ENCODE measurements around the gene SBNO2. TPM values are rescaled to one million over a fixed set of nuclear protein-coding genes. Genes with fewer than 3 reads are reported as not detected.
A peak's percentile ranks its signal among the peaks of the same experiment; 100 is the strongest.

SBNO2 gene
- total RNA-seq, 2 donors from 2014 or later, result 65.5 to 77.1 TPM

DNA sequence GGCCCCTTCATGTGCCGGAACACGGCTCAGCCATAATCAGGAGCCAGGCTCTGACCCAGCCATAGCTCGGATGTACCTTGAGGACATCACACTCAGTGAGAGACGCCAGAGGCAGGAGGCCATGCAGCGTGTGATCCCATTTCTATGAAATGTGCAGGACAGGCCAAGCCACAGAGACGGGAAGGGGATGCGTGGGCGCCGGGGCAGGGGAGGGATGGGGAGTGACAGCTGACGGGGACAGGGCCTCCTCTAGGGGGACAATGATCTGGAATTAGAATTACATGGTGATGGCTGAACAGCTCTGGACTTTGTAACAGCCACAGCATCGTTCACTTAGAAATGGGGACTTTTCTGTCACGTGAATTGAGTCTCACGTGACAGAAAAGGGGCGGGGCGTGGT, 34.9 kb downstream of the SBNO2 start:
- Histone ChIP-seq H3K4me3 (no peak overlapping the region), H3K27ac (no peak overlapping the region), H3K36me3 (no peaks in the 10 kb centered on the region), H3K4me1 (peaks cover 14% of the 10 kb centered on the region), H3K9ac (ENCODE audit: low read depth in 2 of 2, low read length in 2 of 2) (no peak overlapping the region), H3K27me3 (no peaks in the 10 kb centered on the region), H3K9me3 (no peaks in the 10 kb centered on the region)
- no peak for DNase-seq
- TF ChIP-seq, protein P1, sequence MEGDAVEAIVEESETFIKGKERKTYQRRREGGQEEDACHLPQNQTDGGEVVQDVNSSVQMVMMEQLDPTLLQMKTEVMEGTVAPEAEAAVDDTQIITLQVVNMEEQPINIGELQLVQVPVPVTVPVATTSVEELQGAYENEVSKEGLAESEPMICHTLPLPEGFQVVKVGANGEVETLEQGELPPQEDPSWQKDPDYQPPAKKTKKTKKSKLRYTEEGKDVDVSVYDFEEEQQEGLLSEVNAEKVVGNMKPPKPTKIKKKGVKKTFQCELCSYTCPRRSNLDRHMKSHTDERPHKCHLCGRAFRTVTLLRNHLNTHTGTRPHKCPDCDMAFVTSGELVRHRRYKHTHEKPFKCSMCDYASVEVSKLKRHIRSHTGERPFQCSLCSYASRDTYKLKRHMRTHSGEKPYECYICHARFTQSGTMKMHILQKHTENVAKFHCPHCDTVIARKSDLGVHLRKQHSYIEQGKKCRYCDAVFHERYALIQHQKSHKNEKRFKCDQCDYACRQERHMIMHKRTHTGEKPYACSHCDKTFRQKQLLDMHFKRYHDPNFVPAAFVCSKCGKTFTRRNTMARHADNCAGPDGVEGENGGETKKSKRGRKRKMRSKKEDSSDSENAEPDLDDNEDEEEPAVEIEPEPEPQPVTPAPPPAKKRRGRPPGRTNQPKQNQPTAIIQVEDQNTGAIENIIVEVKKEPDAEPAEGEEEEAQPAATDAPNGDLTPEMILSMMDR (IDR thresholded peaks at IDR 0.05), result no peak
- intact Hi-C loops (cut with DNase I), result no loop called here

GRCh38 chr19:1138121-1138520, 35.9 kb downstream of the SBNO2 start:
- Histone ChIP-seq H3K27me3 (no peaks in the 10 kb centered on the region), H3K36me3 (no peaks in the 10 kb centered on the region), H3K9me3 (no peaks in the 10 kb centered on the region), H3K9ac (ENCODE audit: low read depth in 2 of 2, low read length in 2 of 2) (no peak overlapping the region), H3K4me1 (peaks cover 16% of the 10 kb centered on the region), H3K4me3 (no peak overlapping the region), H3K27ac (no peak overlapping the region)
- no peak for DNase-seq
- intact Hi-C loops (cut with DNase I), result no loop called here
- TF ChIP-seq, protein P1 (IDR thresholded peaks at IDR 0.05), result no peak

- Histone ChIP-seq H3K36me3 (no peaks in the 10 kb centered on the region), H3K27ac (peak overlapping the region; percentile 79), H3K27me3 (no peaks in the 10 kb centered on the region), H3K4me3 (peak overlapping the region; percentile 21), H3K4me1 (peaks cover 21% of the 10 kb centered on the region), H3K9me3 (no peaks in the 10 kb centered on the region), H3K9ac (ENCODE audit: low read depth in 2 of 2, low read length in 2 of 2) (peak overlapping the region; percentile 50 to 51)
- TF ChIP-seq, protein P1 (IDR thresholded peaks at IDR 0.05), result no peak
- intact Hi-C loops (cut with DNase I), result no loop called here
- DNase-seq, result no peak
Observed at GRCh38 chr19:1136621-1137317, 37.3 kb downstream of the SBNO2 start.

DNA sequence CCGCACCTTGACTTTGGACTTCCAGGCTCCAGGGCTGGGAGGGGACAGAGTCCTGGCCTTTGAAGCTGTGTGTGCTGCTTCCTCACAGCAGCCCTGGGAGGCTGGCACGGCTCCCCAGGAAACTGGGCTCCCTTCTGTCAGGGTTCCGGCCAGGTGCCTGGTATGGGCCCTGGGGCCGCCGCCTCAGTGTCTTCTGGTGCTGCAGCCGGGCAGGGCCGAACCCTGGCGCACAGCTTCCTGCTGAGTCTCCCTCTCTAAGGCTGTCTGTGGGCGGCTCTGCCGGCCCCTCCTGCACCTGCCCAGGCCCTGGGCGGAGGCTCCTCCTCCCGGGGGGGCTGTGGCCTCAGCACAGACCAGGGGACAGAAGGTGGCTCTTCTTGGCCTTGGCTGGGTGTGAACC, 37.9 kb downstream of the SBNO2 start:
- H3K9me3 ChIP-seq, result no peaks in the 10 kb centered on the region
- H3K4me1 ChIP-seq, result peaks cover 21% of the 10 kb centered on the region
- no peaks in the 10 kb centered on the region for H3K27me3 ChIP-seq
- intact Hi-C loops (cut with DNase I), result no loop called here
- peak; percentile 76 for DNase-seq
- H3K9ac ChIP-seq (ENCODE audit: low read depth in 2 of 2, low read length in 2 of 2), result peak overlapping the region; percentile 50 to 51
- H3K36me3 ChIP-seq, result no peaks in the 10 kb centered on the region
- peak overlapping the region; percentile 79 for H3K27ac ChIP-seq
- H3K4me3 ChIP-seq, result peak overlapping the region; percentile 21
- TF ChIP-seq, protein P1 (IDR thresholded peaks at IDR 0.05), result no peak

DNA sequence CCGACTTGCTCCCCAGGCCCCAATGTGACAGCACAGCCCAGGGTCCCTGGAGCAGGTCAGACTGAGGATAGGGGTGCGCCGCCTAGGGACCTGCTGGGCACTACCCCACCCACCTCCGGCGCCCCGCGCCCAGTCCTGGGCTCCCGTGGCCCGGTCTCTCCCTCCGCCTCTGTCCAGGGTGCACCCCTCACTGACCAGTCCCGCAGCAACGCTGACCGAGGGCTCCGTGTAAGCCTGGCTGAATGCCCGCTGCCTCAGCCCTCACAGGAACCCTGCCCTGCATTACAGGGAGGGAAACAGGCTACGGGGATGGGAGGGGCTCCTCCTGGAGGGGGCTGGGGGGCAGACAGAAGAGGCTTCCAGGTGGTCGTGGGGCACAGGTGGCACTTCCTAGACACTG, 38.6 kb downstream of the SBNO2 start:
- intact Hi-C loops (cut with DNase I), result no loop called here
- H3K9me3 ChIP-seq, result no peaks in the 10 kb centered on the region
- no peaks in the 10 kb centered on the region for H3K36me3 ChIP-seq
- peak overlapping the region; percentile 24 to 51 for H3K9ac ChIP-seq (ENCODE audit: low read depth in 2 of 2, low read length in 2 of 2)
- no peak overlapping the region for H3K4me3 ChIP-seq
- TF ChIP-seq, protein P1 (IDR thresholded peaks at IDR 0.05), result no peak
- H3K4me1 ChIP-seq, result peaks cover 24% of the 10 kb centered on the region
- H3K27ac ChIP-seq, result peak overlapping the region; percentile 79
- DNase-seq, result no peak
- H3K27me3 ChIP-seq, result no peaks in the 10 kb centered on the region

Measured in colonic mucosa (tissue), 4 donors.